Activated T-cell treated with anti-CD3 and anti-CD28 coated beads, Interleukin-2, amount 50 U/mL, for 4 hours (primary cell): Measurements from ENCODE around the gene SPAG5. TPM values are rescaled to one million over a fixed set of nuclear protein-coding genes. Genes with fewer than 3 reads are reported as not detected.

Experiments
- ATAC-seq, 2 donors: fragments of 200-7000 bp; cut with Tn5 transposase; one replicate each; pipeline ENCODE4 v1.10.0; 2021
- DNase-seq: peaks from one replicate; pipeline ENCODE4 v3.0.0-alpha.2; 2020
- H3K27me3 Mint-ChIP-seq: one replicate; pipeline ENCODE4 v1.8.0; 2021; ENCODE audit warnings: low read depth, mixed read lengths
- H3K36me3 Mint-ChIP-seq: one replicate; pipeline ENCODE4 v1.8.0; 2022; ENCODE audit warnings: mixed read lengths; ENCODE audit not compliant: insufficient read depth
- H3K4me1 Mint-ChIP-seq: one replicate; pipeline ENCODE4 v1.8.0; 2021; ENCODE audit warnings: low read depth, mixed read lengths
- H3K4me3 Mint-ChIP-seq: one replicate; pipeline ENCODE4 v1.8.0; 2021; ENCODE audit warnings: mild to moderate bottlenecking, moderate library complexity, mixed read lengths
- H3K9me3 Mint-ChIP-seq: one replicate; pipeline ENCODE4 v1.8.0; 2021; ENCODE audit warnings: mixed read lengths
- total RNA-seq, 3 donors: library from RNA; stranded (reverse); gene quantifications; one replicate each; pipeline ENCODE4 v1.2.1, GENCODE V29; 2021

The SPAG5 gene
- total RNA-seq, 3 donors from 2014 or later: 23.8 to 30.4 (median 30.1) TPM

DNA sequence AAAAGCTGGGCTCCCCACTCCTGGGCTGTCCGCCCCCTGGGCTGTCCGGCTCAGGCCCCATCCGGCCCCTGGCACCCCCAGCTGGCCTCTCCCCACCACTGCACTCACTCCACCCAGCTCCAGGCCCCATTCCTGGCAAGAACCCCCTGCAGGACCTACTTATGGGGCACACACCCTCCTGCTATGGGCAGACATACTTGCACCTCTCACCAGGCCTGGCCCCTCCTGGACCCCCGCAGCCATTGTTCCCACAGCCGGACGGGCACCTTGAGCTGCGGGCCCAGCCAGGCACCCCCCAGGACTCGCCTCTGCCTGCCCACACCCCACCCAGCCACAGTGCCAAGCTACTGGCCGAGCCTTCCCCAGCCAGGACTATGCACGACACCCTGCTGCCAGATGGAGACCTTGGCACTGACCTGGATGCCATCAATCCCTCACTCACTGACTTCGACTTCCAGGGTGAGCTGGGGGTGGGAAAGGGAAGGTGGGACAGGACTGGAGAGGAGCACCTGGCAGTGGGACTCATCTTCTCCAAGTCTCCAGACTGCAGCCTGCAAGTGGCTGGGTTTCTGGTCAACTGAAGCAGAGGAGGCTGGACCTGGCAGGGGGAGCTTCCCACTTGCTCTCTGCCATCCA, 64.0 kb downstream of the SPAG5 start:
- no peak for ATAC-seq
- DNase-seq: no peak
- Mint-ChIP-seq H3K4me1 (no peaks in the 10 kb centered on the region), H3K4me3 (no peak overlapping the region), H3K36me3 (no peaks in the 10 kb centered on the region), H3K9me3 (no peaks in the 10 kb centered on the region), H3K27me3 (peaks cover 1% of the 10 kb centered on the region)

DNA sequence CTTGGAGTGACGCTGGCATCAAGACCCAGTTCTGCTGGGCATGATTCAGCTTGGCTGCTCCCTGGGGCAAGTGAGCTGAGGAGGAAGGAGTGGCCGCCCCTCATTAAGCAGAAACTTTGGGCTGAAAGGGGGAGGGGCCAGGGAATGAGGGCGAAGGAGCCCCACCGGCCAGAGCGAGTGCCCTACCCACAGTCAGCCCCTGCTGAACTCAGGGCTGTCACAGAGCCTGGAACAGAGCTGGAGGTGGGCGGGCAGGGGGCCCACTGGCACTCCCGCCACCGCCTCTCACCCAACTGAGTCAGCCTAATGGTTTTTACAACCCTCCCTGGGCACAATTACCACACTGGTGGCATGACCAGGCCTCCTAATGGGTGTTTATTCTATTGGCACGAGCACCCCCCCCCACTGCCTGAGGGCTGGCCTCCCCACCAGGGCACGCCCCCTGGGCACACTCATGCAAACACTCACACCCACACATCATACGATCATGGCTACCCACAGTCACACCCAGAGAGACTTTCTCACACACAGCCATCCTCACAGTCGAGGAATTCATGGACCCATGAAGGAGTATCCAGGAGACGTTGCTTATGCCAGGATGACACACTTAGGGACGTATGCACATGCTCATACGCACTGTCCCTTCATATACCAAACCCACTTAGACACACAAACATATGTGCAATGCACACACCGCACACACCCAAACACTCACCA, 65.6 kb downstream of the SPAG5 start:
- Mint-ChIP-seq H3K27me3 (peaks cover 1% of the 10 kb centered on the region), H3K9me3 (no peaks in the 10 kb centered on the region), H3K4me1 (no peaks in the 10 kb centered on the region), H3K36me3 (no peaks in the 10 kb centered on the region), H3K4me3 (no peak overlapping the region)
- ATAC-seq: no peak
- no peak for DNase-seq

DNA sequence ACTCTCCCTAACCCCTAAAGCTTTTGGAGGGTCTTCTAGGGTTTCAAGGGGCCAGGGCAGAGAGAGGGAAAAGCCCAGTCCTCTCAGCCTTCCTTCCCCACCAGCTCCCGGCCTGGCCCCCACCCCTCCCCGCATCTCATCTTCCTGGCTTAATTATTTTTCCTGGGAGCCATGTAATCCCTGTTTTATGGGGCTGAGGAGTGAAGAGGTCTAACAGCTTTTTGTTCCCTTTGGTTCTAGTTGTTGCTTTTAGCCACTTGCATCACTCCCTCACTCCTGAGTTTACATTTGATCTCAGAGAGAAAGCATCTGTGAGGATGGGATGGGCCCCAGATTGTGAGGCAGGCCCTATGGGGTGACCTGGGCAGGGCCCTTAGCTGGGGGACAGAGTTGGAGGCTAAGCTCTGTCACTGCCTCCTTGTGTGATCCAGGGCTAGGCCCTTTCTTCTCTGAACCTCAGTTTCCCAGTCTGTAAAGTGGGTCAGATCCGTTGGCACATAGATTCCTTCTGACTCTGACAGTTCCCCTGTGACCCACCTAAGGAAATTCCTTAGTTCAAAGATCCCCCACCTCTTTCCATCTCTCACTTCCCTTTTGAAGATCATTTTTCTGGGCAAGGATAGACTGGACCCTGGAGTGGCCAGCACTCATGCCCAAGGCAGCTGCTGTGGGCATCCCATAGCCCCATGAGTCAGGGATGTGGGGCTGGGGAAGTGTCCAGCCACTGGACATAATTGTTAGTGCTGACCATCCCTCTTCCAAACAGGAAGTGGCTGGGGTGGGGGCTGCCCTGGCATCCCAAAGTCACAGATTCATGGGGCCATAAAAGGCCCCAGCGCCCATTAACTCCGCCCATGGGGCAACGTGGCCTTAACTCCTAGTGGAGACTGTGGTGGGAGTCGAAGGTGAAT, 66.5 kb downstream of the SPAG5 start:
- no peak overlapping the region for H3K4me3 Mint-ChIP-seq
- no peak for DNase-seq
- H3K27me3 Mint-ChIP-seq: peaks cover 1% of the 10 kb centered on the region
- no peaks in the 10 kb centered on the region for H3K36me3 Mint-ChIP-seq
- no peak for ATAC-seq
- H3K9me3 Mint-ChIP-seq: no peaks in the 10 kb centered on the region
- no peaks in the 10 kb centered on the region for H3K4me1 Mint-ChIP-seq

DNA sequence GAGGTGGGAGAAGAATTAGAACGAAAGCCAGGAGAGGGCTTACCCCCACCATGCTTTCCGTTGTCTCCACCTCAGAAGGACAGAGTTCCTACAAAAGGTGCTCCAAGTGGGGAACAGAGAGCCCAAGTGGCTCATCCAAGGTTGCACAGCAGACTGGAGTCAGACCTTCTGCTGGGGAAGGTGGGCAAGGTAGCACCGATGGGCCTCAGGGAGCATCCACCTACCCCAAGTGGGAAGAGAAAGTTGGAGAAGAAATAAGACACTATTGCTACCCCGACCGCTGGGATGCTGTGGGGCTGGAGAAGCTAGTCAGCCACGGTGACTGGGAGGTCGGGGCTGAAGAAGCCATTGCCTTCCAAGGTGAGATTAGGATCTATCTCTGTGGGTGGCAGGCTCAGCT, 67.9 kb downstream of the SPAG5 start:
- H3K9me3 Mint-ChIP-seq: no peaks in the 10 kb centered on the region

DNA sequence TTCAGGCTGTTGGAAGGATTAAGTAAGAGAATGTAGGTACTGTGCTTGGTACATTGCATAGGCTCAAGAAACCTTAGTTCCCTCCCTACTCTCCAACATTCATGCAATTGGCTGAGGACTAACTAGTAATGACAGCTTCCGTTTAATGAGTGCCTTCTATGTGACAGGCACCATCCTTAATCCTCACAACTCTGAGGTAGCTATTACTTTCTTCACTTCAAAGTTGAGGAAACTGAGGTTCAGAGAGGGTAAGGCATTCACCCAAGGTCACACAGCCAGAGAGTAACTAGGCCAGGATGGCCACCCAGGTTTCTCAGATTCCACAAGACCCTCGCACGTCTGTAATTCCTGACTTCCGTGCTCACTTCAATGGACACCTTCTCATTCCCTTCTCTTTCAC, 68.6 kb downstream of the SPAG5 start:
- H3K9me3 Mint-ChIP-seq: no peaks in the 10 kb centered on the region
- no peaks in the 10 kb centered on the region for H3K4me1 Mint-ChIP-seq
- DNase-seq (no peak), ATAC-seq (no peak)
- no peaks in the 10 kb centered on the region for H3K36me3 Mint-ChIP-seq
- H3K27me3 Mint-ChIP-seq: no peaks in the 10 kb centered on the region
- H3K4me3 Mint-ChIP-seq: no peak overlapping the region

More for the DNA sequence above, 67.9 kb downstream of the SPAG5 start:
- DNase-seq: no peak
- no peaks in the 10 kb centered on the region for H3K36me3 Mint-ChIP-seq
- no peak for ATAC-seq
- H3K4me1 Mint-ChIP-seq: no peaks in the 10 kb centered on the region
- no peaks in the 10 kb centered on the region for H3K27me3 Mint-ChIP-seq
- no peak overlapping the region for H3K4me3 Mint-ChIP-seq

DNA sequence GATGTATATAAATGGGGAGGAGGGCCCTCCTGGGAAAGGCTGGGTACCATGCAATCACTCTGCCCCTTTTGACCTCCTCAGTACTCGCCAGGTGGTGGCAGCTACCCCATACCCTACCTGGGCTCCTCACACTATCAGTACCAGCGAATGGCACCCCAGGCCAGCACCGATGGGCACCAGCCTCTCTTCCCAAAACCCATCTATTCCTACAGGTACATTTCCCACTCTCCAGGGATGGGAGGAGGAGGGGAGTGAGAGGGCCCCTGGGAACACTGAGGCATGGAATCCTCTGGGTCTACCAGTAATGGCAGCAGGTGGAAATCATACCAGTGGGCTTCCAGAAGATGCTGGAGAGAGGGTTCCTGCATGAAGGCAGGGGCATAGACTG, 69.8 kb downstream of the SPAG5 start:
- H3K4me1 Mint-ChIP-seq: no peaks in the 10 kb centered on the region
- H3K36me3 Mint-ChIP-seq: no peaks in the 10 kb centered on the region
- DNase-seq (no peak), ATAC-seq (no peak)
- H3K9me3 Mint-ChIP-seq: no peaks in the 10 kb centered on the region
- no peaks in the 10 kb centered on the region for H3K27me3 Mint-ChIP-seq
- no peak overlapping the region for H3K4me3 Mint-ChIP-seq

DNA sequence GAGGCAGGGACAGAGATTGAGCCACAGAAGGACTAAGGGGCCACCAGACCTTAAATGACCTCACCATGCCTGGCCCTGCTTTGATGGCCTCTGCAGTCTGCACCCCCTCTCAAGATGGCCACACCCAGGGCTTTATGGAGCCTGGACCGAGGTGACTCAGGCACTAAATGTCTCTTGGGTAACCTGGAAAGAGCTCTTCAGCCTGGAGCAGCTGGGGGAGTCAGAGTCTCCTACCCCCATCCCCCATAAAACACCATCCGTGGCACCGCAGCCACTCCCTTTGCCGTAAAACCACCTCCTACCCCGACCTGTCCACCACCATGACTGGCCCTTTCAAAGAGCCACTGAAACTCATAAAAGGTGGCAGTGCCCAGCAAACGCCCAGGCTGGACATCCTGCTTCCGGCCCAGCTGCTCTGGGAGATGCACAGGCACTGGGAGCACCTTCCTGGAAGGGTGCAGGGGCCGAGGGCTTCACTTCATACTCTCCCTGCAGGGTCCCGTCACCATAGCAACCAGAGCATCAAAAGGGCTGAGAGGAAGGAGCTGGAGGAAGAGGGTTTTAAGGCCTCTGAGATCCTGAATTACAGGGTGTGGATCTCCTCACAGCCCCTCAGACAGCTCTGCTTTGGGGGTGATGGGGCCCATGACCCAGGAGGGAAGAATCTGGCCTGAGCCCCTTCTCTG, 70.4 kb downstream of the SPAG5 start:
- Mint-ChIP-seq H3K4me3 (no peak overlapping the region), H3K36me3 (no peaks in the 10 kb centered on the region), H3K4me1 (no peaks in the 10 kb centered on the region), H3K9me3 (no peaks in the 10 kb centered on the region), H3K27me3 (no peaks in the 10 kb centered on the region)
- ATAC-seq: no peak
- DNase-seq: no peak

DNA sequence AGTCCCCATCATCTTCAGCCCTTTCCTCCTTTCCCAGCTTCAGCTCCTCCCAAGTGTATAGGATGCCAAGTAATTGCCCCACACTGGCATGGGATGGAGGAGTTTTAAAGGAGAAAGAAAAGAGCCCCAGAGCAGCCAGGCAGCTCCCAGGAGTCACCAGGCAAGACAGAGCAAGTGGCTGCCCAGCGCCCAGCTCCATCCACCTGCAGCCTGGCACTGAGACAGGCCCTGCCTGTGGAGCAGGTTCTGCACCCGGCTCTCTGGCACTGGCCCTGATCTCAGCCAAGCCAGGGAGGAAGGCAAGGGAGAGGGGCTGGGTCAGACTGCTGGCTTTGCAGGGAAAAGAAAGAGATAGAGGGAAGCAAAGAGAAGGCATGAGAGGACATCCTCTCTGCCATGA, 71.0 kb downstream of the SPAG5 start:
- Mint-ChIP-seq H3K4me1 (no peaks in the 10 kb centered on the region), H3K36me3 (no peaks in the 10 kb centered on the region), H3K4me3 (no peak overlapping the region), H3K9me3 (no peaks in the 10 kb centered on the region), H3K27me3 (no peaks in the 10 kb centered on the region)
- DNase-seq: no peak
- no peak for ATAC-seq

Other genes starting within 250 kb of the SPAG5 start
- gene POLDIP2, start 241.5 kb downstream of the SPAG5 start, total RNA-seq: 100 to 1,000 TPM; 141 to 168 (median 150) TPM
- gene SEBOX, start 233.8 kb downstream of the SPAG5 start, total RNA-seq: not detected
- gene VTN, start 228.7 kb downstream of the SPAG5 start, total RNA-seq: 1 to 10 TPM in 1 of 3 donors, under 1 TPM in 2; 0.60 to 1.1 (median 0.94) TPM
- 10 to 100 TPM; 28.5 to 30.9 (median 29.2) TPM for gene SARM1, start 227.3 kb downstream of the SPAG5 start, total RNA-seq
- 1 to 10 TPM; 4.8 to 5.3 (median 4.9) TPM for gene SLC46A1, start 192.8 kb downstream of the SPAG5 start, total RNA-seq
- gene SLC13A2, start 125.4 kb downstream of the SPAG5 start, total RNA-seq: not detected
- gene FOXN1, start 92.7 kb downstream of the SPAG5 start, total RNA-seq: not detected
- gene UNC119, start 46.4 kb downstream of the SPAG5 start, total RNA-seq: 10 to 100 TPM; 21.7 to 26.0 (median 21.8) TPM
- gene PIGS, start 27.5 kb downstream of the SPAG5 start, total RNA-seq: 10 to 100 TPM; 47.0 to 49.9 (median 48.3) TPM
- 10 to 100 TPM; 12.4 to 18.4 (median 16.5) TPM for gene ALDOC, start 22.1 kb downstream of the SPAG5 start, total RNA-seq
- gene RSKR, start 15.2 kb upstream of the SPAG5 start, total RNA-seq: 10 to 100 TPM; 24.6 to 25.3 (median 24.7) TPM
- gene BLTP2, start 46.1 kb upstream of the SPAG5 start, total RNA-seq: 100 to 1,000 TPM; 167 to 201 (median 183) TPM
- 10 to 100 TPM; 42.8 to 46.6 (median 45.4) TPM for gene SDF2, start 62.9 kb upstream of the SPAG5 start, total RNA-seq
- gene SUPT6H, start 63.2 kb upstream of the SPAG5 start, total RNA-seq: 100 to 1,000 TPM in 1 of 3 donors, 10 to 100 TPM in 2; 88.5 to 105 (median 98.3) TPM
- gene PROCA1, start 112.9 kb upstream of the SPAG5 start, total RNA-seq: 1 to 10 TPM in 2 of 3 donors, under 1 TPM in 1; 0.83 to 1.2 (median 1.1) TPM
- 100 to 1,000 TPM in 1 of 3 donors, 10 to 100 TPM in 2; 11.3 to 100 (median 14.1) TPM for gene RAB34, start 118.8 kb upstream of the SPAG5 start, total RNA-seq
- 1,000 to 10,000 TPM; 2,218 to 2,392 (median 2,312) TPM for gene RPL23A, start 121.0 kb upstream of the SPAG5 start, total RNA-seq
- 10 to 100 TPM; 20.8 to 28.5 (median 23.8) TPM for gene TLCD1, start 127.2 kb upstream of the SPAG5 start, total RNA-seq
- 1 to 10 TPM; 5.8 to 7.7 (median 7.6) TPM for gene NEK8, start 129.8 kb upstream of the SPAG5 start, total RNA-seq
- gene TRAF4, start 145.0 kb upstream of the SPAG5 start, total RNA-seq: 100 to 1,000 TPM; 221 to 247 (median 229) TPM
- gene FAM222B, start 243.8 kb upstream of the SPAG5 start, total RNA-seq: 10 to 100 TPM; 23.5 to 26.4 (median 24.9) TPM